GM12874 (cell line): ENCODE data around the gene GP1BB.

ENCODE experiments used
- TF ChIP-seq, protein P1 (sequence below): IDR thresholded peaks from 2 replicates; pipeline ENCODE4 v1.5.1; 2011; ENCODE audit warnings: low read depth, mild to moderate bottlenecking, control low read depth, low read length, moderate library complexity; ENCODE audit not compliant: insufficient read depth

GP1BB gene

GRCh38 chr22:19689408-19689807, 33.9 kb upstream of the GP1BB start:
- TF ChIP-seq, protein P1, sequence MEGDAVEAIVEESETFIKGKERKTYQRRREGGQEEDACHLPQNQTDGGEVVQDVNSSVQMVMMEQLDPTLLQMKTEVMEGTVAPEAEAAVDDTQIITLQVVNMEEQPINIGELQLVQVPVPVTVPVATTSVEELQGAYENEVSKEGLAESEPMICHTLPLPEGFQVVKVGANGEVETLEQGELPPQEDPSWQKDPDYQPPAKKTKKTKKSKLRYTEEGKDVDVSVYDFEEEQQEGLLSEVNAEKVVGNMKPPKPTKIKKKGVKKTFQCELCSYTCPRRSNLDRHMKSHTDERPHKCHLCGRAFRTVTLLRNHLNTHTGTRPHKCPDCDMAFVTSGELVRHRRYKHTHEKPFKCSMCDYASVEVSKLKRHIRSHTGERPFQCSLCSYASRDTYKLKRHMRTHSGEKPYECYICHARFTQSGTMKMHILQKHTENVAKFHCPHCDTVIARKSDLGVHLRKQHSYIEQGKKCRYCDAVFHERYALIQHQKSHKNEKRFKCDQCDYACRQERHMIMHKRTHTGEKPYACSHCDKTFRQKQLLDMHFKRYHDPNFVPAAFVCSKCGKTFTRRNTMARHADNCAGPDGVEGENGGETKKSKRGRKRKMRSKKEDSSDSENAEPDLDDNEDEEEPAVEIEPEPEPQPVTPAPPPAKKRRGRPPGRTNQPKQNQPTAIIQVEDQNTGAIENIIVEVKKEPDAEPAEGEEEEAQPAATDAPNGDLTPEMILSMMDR: no peak

DNA sequence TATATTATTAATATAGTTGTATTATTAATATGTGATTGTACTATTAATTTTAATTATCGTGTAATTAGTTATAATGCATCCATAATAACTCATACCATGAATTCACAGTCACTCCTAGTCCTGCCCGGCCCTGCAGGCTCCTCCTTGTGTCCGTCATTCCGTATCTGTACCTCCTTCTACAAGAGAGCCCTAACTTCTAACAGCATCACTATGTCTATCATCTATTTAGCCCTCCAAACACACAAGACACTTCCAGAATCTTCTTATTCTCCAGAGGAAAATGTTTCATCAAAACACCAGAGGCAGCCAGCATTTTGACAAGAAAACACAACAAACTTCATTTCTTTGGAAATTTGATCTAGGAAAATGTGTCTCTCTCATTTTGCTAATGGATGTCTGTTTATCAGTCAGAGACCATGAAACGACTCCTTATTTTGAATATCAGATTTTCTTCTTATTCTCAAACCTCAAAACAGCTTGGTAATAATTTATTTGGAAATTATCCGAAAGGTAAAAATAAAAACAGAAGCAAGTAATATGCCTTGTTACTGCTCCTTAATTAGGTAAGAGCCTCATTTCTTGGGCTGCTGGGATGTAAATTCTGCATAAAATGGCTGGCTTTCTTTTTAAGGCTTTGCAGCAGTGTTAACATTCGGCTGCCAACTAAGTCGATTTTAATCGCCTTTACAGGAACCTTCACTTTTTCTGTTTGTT, 32.2 kb upstream of the GP1BB start:
- TF ChIP-seq, protein P1: no peak

GRCh38 chr22:19691721-19692341, 31.5 kb upstream of the GP1BB start:
- TF ChIP-seq, protein P1: no peak

DNA sequence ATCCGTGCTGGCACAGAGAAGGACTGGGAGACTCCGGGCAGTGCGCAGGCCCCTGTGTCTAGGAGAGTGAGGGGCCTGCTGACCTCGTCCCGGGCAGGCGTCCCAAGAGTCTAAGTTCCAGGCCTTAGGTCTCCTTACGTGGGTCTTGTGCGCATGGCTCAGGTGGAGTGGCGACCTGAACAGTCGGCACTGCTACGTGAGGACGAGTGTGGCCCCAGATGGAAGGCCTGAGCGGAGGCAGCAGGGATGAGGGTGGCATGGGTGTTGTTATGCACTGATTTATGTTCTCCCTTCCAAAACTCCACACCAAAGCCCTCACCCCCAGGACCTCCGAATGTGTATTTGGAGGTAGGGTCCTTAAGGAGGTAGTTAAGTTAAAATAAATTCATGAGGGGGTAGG, 29.8 kb upstream of the GP1BB start:
- TF ChIP-seq, protein P1: no peak

DNA sequence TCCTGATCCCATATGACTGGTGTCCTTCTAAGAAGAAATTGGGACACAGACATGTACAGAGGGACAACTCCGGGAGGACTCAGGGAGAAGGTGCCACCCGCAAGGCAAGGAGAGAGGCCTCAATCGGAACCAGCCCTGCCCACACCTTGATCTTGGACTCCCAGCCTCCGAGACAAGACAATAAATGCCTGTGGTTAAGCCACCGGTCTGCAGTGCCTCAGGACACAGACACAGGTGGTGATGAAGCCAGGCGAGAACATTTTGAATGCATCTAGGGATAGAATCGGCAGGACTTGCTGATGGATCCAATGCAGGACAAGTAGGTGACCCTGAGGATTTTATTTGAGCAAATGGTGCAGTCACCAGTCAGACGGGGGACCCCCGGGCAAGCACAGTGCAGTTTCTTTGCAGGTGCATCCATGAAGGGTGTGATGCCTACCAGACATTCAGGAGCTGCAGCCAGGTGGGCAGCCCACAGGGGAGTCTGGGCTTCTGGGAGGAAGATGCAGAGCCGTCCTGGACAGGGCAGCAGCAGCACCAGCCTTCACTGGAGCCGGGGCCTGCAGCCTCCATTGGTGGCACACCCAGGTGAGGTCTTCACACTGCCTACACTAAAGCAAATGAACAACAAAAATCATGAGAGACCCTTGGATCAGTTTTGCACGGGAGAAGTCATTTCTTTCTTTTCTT, 29.2 kb upstream of the GP1BB start:
- TF ChIP-seq, protein P1: no peak

- TF ChIP-seq, protein P1: no peak
These were observed 28.6 kb upstream of the GP1BB start for GRCh38 chr22:19694696-19695095.

DNA sequence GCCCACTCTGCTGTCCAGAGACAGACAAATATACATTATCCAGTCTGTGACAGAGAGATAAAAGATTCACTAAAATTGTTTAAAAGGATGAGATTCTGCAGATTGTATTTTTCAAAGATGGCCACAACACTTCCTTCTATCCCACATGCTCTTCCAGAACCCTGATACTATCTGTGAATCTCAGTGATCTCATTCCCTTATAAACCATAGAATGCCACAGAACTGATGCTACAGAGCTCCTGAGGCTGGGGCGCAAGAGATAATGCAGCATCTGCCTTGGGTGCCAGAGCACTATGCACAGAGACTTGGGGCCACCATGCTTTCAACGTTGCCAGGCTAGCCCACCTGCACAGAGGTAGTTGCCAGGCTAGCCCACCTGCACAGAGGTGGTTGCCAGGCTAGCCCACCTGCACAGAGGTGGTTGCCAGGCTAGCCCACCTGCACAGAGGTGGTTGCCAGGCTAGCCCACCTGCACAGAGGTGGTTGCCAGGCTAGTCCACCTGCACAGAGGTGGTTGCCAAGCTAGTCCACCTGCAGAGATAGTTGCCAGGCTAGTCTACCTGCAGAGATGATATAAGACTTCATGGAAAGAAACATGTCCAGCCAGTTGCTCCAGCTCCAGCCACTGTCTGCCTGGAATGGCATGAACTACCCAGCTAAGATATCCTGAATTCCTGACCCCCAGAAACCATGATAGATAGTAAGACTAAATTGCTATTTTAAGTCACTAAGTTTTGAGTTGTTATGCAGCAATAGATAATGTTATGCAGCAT, 26.6 kb upstream of the GP1BB start:
- TF ChIP-seq, protein P1: no peak
